ENCODE data around the gene C1orf198.

C1orf198 gene

GRCh38 chr1:230900984-230901383 is 32.7 kb upstream of the C1orf198 start:
- DNase-seq (ENCODE audit: low read depth) = no peak
- no peak for TF ChIP-seq CTCF (IDR thresholded peaks at IDR 0.05; ENCODE audit: insufficient read depth, low read depth, low read length, missing control alignments)
- no peak overlapping the region for H3K4me3 ChIP-seq (ENCODE audit: low read depth, low read length)

GRCh38 chr1:230899841-230900251 is 31.5 kb upstream of the C1orf198 start:
- no peak for TF ChIP-seq CTCF (IDR thresholded peaks at IDR 0.05; ENCODE audit: insufficient read depth, low read depth, low read length, missing control alignments)
- DNase-seq (ENCODE audit: low read depth) = no peak
- no peak overlapping the region for H3K4me3 ChIP-seq (ENCODE audit: low read depth, low read length)

GRCh38 chr1:230898748-230899147 is 30.4 kb upstream of the C1orf198 start:
- no peak overlapping the region for H3K4me3 ChIP-seq (ENCODE audit: low read depth, low read length)
- no peak for DNase-seq (ENCODE audit: low read depth)
- no peak for TF ChIP-seq CTCF (IDR thresholded peaks at IDR 0.05; ENCODE audit: insufficient read depth, low read depth, low read length, missing control alignments)

GRCh38 chr1:230898144-230898543 is 29.8 kb upstream of the C1orf198 start:
- TF ChIP-seq CTCF (IDR thresholded peaks at IDR 0.05; ENCODE audit: insufficient read depth, low read depth, low read length, missing control alignments) = no peak
- no peak for DNase-seq (ENCODE audit: low read depth)
- no peak overlapping the region for H3K4me3 ChIP-seq (ENCODE audit: low read depth, low read length)

GRCh38 chr1:230896779-230897178 is 28.5 kb upstream of the C1orf198 start:
- DNase-seq (ENCODE audit: low read depth) = no peak
- H3K4me3 ChIP-seq (ENCODE audit: low read depth, low read length) = no peak overlapping the region
- TF ChIP-seq CTCF (IDR thresholded peaks at IDR 0.05; ENCODE audit: insufficient read depth, low read depth, low read length, missing control alignments) = no peak

GRCh38 chr1:230895452-230895851 is 27.1 kb upstream of the C1orf198 start:
- DNase-seq (ENCODE audit: low read depth) = no peak
- TF ChIP-seq CTCF (IDR thresholded peaks at IDR 0.05; ENCODE audit: insufficient read depth, low read depth, low read length, missing control alignments) = no peak
- no peak overlapping the region for H3K4me3 ChIP-seq (ENCODE audit: low read depth, low read length)

- no peak for DNase-seq (ENCODE audit: low read depth)
- no peak for TF ChIP-seq CTCF (IDR thresholded peaks at IDR 0.05; ENCODE audit: insufficient read depth, low read depth, low read length, missing control alignments)
- H3K4me3 ChIP-seq (ENCODE audit: low read depth, low read length) = no peak overlapping the region
Observed at GRCh38 chr1:230894664-230895063, 26.3 kb upstream of the C1orf198 start.
